T-cell (primary cell): ENCODE data around the gene ALDH18A1. TPM values are rescaled to one million over a fixed set of nuclear protein-coding genes. Genes with fewer than 3 reads are reported as not detected.

Experiments used
- ATAC-seq, 4 experiments: fragments of 200-7000 bp in 3 of 4; fragments of 150-1000 bp in 1 of 4; cut with Tn5 transposase; replicated peaks in 1 of 4; 1 replicate in 3 of 4; 2 replicates in 1 of 4; pipeline ENCODE4 v1.10.0; 2021; ENCODE audit warnings: moderate library complexity in 3 of 4, mild to moderate bottlenecking in 2 of 4, moderate number of reproducible peaks in 1 of 4
- CTCF ChIA-PET, 2 donors: fragments of 300-600 bp; sonication (Branson Sonifier 250); formaldehyde crosslinking; loops; one replicate each; lab custom pipeline; 2022; ENCODE audit warnings: antibody characterized with exemption in 2 of 2; lab: Charles Lee
- POLR2A ChIA-PET, 2 donors: fragments of 300-600 bp; sonication (Branson Sonifier 250); formaldehyde crosslinking; loops; one replicate each; lab custom pipeline; 2022; ENCODE audit warnings: antibody characterized with exemption in 2 of 2; lab: Charles Lee
- DNase-seq, 35 experiments: peaks; one replicate each; pipeline versions ENCODE4 v3.0.0 to v3.0.0-alpha.2; 2013 to 2023
- H3K27ac ChIP-seq: one replicate; pipeline ENCODE4 v1.5.1; 2013; ENCODE audit warnings: low read length
- H3K27me3 ChIP-seq, 2 experiments: replicated peaks in 1 of 2; 1 replicate in 1 of 2; 2 replicates in 1 of 2; pipeline versions ENCODE4 v1.6.1 to v1.7.0; 2013; ENCODE audit warnings: low read length in 1 of 2, mixed read lengths in 1 of 2; ENCODE audit not compliant: control insufficient read depth in 2 of 2, insufficient read depth in 2 of 2; ENCODE audit errors: extremely low read depth in 1 of 2
- H3K36me3 ChIP-seq, 2 donors: 1 replicate in 1 of 2; 2 replicates in 1 of 2; pipeline versions ENCODE4 v1.6.1 to v1.7.0; 2013; ENCODE audit warnings: low read length in 1 of 2; ENCODE audit not compliant: control insufficient read depth in 2 of 2, insufficient read depth in 1 of 2; ENCODE audit errors: extremely low read depth in 1 of 2
- H3K4me1 ChIP-seq, 2 experiments: 1 replicate in 1 of 2; 2 replicates in 1 of 2; pipeline versions ENCODE4 v1.6.1 to v1.7.0; 2013; ENCODE audit warnings: low read length in 2 of 2, mixed read lengths in 1 of 2; ENCODE audit not compliant: insufficient read depth in 2 of 2, control insufficient read depth in 1 of 2; ENCODE audit errors: extremely low read depth in 1 of 2
- H3K4me3 ChIP-seq, 2 donors: 1 replicate in 1 of 2; 2 replicates in 1 of 2; pipeline versions ENCODE4 v1.5.1 to v1.7.0; 2013; ENCODE audit warnings: mild to moderate bottlenecking in 2 of 2, low read length in 1 of 2, moderate library complexity in 1 of 2; ENCODE audit not compliant: control insufficient read depth in 1 of 2; ENCODE audit errors: extremely low read depth in 1 of 2
- H3K9me3 ChIP-seq: 2 replicates; pipeline ENCODE4 v1.7.0; 2013
- H3K27ac Mint-ChIP-seq, 2 donors: one replicate each; pipeline ENCODE4 v1.8.0; 2020 to 2021; ENCODE audit warnings: mild to moderate bottlenecking in 2 of 2, mixed read lengths in 2 of 2
- H3K27me3 Mint-ChIP-seq, 2 donors: one replicate each; pipeline ENCODE4 v1.8.0; 2021 to 2022; ENCODE audit warnings: mixed read lengths in 2 of 2
- H3K36me3 Mint-ChIP-seq: one replicate; pipeline ENCODE4 v1.8.0; 2021; ENCODE audit warnings: mixed read lengths
- H3K4me1 Mint-ChIP-seq, 3 donors: one replicate each; pipeline ENCODE4 v1.8.0; 2020 to 2022; ENCODE audit warnings: mixed read lengths in 3 of 3, mild to moderate bottlenecking in 1 of 3
- H3K4me3 Mint-ChIP-seq, 3 donors: one replicate each; pipeline ENCODE4 v1.8.0; 2020 to 2022; ENCODE audit warnings: mild to moderate bottlenecking in 3 of 3, mixed read lengths in 3 of 3, moderate library complexity in 3 of 3
- H3K9me3 Mint-ChIP-seq, 3 donors: one replicate each; pipeline ENCODE4 v1.8.0; 2020 to 2022; ENCODE audit warnings: mixed read lengths in 3 of 3
- WGBS: methylation state at CpG from one replicate; pipeline ENCODE4 v1.1.5; 2013; ENCODE audit warnings: missing lambda C conversion rate; ENCODE audit not compliant: insufficient coverage; 5-methylcytosine and 5-hydroxymethylcytosine counted together
- total RNA-seq, 35 experiments: library from RNA in 6 of 35; stranded (reverse) in 6 of 35; fragments of 120-200 nt in 1 of 35; gene quantifications; one replicate each; pipeline versions ENCODE4 v1.2.1 to v1.2.4 and lab custom pipeline; 2013 to 2026

The ALDH18A1 gene
- total RNA-seq, 5 donors from 2014 or later (not counting 1 experiment from before 2014, with no cell fraction given), result 24.7 to 32.7 (median 28.4) TPM

DNA sequence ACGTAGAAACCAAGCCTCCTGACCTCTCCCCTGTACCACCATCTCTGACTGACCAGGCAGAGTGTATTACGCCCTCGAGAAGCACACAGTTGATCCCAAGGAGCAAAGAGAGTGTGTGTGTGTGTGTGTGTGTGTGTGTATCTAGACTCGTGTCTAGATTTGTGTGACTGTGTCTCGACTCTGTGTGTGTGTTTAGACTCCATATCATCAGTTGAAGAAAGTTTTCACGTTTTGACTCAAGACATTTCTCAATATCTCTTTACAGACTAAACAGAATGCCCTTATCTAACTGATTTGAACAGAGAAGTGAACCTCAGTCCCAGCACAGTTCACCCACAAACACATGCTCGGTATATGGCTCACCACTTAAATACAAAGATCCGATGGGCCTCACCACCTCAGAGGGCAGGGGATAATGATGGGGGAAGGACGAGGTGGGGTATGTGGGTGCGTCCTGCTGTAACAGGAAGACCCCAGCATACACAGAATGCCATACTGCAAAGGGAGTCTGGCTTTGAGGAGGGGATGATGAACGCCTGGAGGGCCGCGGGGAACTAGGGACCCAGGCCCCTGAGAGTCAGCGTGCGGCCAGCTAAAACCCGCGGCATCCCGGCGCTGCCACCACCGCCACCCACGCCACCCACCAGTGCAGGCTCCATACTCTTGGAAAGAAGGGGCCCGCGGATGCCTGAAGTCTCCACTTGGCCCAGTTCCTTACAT, 780 bp downstream of the ALDH18A1 start:
- DNase-seq, result peak in 10 of 35 experiments; percentile 1 to 30 (median 4)

DNA sequence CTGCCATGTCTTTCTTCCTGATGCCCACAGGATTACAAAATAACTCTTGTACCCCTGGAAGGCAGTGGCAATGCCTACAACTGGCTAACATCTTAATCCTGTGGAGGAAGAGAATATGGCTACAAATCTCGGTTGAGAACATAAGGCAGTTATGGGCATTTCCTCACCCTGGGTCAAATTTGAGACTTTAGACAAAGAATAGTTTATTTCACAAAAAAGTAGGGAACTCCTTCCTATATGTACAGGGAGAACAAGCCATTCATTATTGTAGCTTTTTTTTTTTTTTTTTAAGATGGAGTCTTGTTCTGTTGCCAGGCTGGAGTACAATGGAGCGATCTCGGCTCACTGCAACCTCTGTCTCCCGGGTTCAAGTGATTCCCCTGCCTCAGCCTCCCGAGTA, 2.6 kb downstream of the ALDH18A1 start:
- Histone ChIP-seq H3K27me3 (no peaks in the 10 kb centered on the region), H3K36me3 (peaks cover 0 to 20% of the 10 kb centered on the region in 2 donors), H3K4me3 (no peak overlapping the region), H3K9me3 (no peaks in the 10 kb centered on the region), H3K4me1 (peaks cover 8 to 13% of the 10 kb centered on the region in 2 experiments), H3K27ac (no peak overlapping the region)
- DNase-seq (no peak), ATAC-seq (no peak)
- POLR2A ChIA-PET, result interaction anchor here in 1 of 2 donors (0.5 to 0.6 kb wide), 2 partner anchors 19 to 1289 kb away, joined by 3 to 4 read pairs; no protein-coding TSS in a partner anchor
- Mint-ChIP-seq H3K36me3 (peaks cover 41% of the 10 kb centered on the region), H3K27ac (no peak overlapping the region), H3K27me3 (no peaks in the 10 kb centered on the region), H3K9me3 (peaks cover 5 to 9% (median 7%) of the 10 kb centered on the region in 3 donors), H3K4me3 (no peak overlapping the region), H3K4me1 (peaks cover 29 to 36% (median 31%) of the 10 kb centered on the region in 3 donors)
- WGBS, result 100% methylated on average over 1 of the region's 5 CpGs
- CTCF ChIA-PET, result interaction anchor here (0.7 to 4.8 kb wide), 2 partner anchors 40 to 1547 kb away, joined by 3 to 35 read pairs; partner anchors contain the start of gene TCTN3 (in 1 of the 2)

More for the DNA sequence above, 780 bp downstream of the ALDH18A1 start:
- ChIA-PET CTCF (interaction anchor here in 1 of 2 donors (1.3 to 4.8 kb wide), 3 partner anchors 9 to 38 kb away, joined by 3 to 35 read pairs (median 5); partner anchors contain the start of gene TCTN3), POLR2A (no interaction called here)
- Histone ChIP-seq H3K9me3 (no peaks in the 10 kb centered on the region), H3K36me3 (peaks cover 0 to 14% of the 10 kb centered on the region in 2 donors), H3K4me3 (peak overlapping the region; percentile 78 to 81), H3K4me1 (peaks cover 8 to 13% of the 10 kb centered on the region in 2 experiments), H3K27ac (peak overlapping the region; percentile 11), H3K27me3 (no peaks in the 10 kb centered on the region)
- Mint-ChIP-seq H3K9me3 (peaks cover 5 to 9% (median 7%) of the 10 kb centered on the region in 3 donors), H3K36me3 (peaks cover 29% of the 10 kb centered on the region), H3K4me3 (peak overlapping the region; percentile 97 to 99 (median 99)), H3K27me3 (no peaks in the 10 kb centered on the region), H3K4me1 (peaks cover 29 to 30% (median 29%) of the 10 kb centered on the region in 3 donors), H3K27ac (peak overlapping the region; percentile 1 to 54)
- ATAC-seq, result peak in 3 of 4 experiments; percentile 1 to 5 (median 2)
- WGBS, result 0% methylated on average over 14 of the region's 23 CpGs

DNA sequence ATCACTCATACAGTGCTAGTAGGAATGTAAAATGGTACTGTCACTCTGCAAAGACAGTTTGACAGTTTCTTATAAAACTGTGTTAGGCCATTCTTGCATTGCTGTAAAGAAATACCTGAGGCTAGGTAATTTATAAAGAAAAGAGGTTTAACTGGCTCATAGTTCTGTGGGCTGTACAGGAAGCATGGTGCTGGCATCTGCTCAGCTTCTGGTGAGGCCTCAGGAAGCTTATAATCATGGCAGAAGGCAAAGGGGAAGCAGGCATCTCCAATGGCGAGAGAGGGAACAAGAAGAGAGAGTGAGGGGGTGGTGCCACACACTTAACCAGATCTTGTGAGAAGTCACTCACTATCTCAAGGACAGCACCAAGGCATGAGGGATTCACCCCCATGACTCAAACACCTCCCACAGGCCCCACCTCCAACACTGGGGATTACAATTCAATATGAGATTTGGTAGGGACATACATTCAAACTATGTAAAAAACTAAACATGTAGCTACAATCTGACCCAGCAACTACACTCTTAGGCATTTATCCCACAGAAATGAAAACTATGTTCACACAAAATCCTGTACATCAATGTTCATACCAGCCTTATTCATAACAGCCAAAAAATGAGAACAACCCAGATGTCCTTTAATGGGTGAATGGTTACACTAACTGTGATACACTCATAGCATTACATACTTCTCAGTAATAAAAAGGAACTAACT, 5.0 kb downstream of the ALDH18A1 start:
- no peaks in the 10 kb centered on the region for H3K27me3 Mint-ChIP-seq
- ChIA-PET CTCF (interaction anchor here in 1 of 2 donors (1.2 to 1.3 kb wide), 2 partner anchors 42 kb away, joined by 3 to 4 read pairs; partner anchors contain the start of gene TCTN3), POLR2A (no interaction called here)
- H3K4me3 Mint-ChIP-seq, result no peak overlapping the region
- Histone ChIP-seq H3K4me3 (no peak overlapping the region), H3K27me3 (no peaks in the 10 kb centered on the region), H3K9me3 (no peaks in the 10 kb centered on the region), H3K27ac (no peak overlapping the region), H3K4me1 (peaks cover 5% of the 10 kb centered on the region in 2 experiments), H3K36me3 (peaks cover under 1 to 38% of the 10 kb centered on the region in 2 donors)
- H3K36me3 Mint-ChIP-seq, result peaks cover 64% of the 10 kb centered on the region
- ATAC-seq (no peak), DNase-seq (no peak)
- peaks cover 22 to 32% (median 30%) of the 10 kb centered on the region in 3 donors for H3K4me1 Mint-ChIP-seq
- no peak overlapping the region for H3K27ac Mint-ChIP-seq
- H3K9me3 Mint-ChIP-seq, result peaks cover 5 to 9% (median 7%) of the 10 kb centered on the region in 3 donors
- WGBS, result no CpG with 5 or more reads among the region's 1 CpG

DNA sequence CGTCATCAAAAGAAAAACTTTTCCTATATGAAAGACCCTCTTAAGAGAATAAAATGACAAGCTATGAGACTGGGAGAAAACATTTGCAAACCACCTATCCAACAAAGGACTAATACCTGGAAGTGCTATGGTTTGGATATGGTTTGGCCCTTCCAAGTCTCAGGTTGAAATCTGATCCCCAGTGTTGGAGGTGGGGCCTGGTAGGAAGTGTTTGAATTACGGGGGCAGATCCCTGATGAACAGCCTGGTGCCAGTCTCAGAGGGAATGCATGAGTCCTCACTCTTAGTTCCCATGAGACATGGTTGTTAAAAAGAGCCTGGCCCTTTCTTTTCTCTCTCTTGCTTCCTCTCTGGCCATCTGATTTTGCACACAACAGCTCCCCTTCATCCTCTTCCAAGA, 6.3 kb downstream of the ALDH18A1 start:
- Histone ChIP-seq H3K4me3 (no peak overlapping the region), H3K27me3 (no peaks in the 10 kb centered on the region), H3K9me3 (no peaks in the 10 kb centered on the region), H3K4me1 (no peaks in the 10 kb centered on the region), H3K36me3 (peaks cover 8 to 43% of the 10 kb centered on the region in 2 donors), H3K27ac (no peak overlapping the region)
- Mint-ChIP-seq H3K27ac (no peak overlapping the region), H3K9me3 (peaks cover 5 to 9% (median 7%) of the 10 kb centered on the region in 3 donors), H3K4me1 (peaks cover 15 to 23% (median 22%) of the 10 kb centered on the region in 3 donors), H3K36me3 (peaks cover 73% of the 10 kb centered on the region), H3K27me3 (no peaks in the 10 kb centered on the region), H3K4me3 (no peak overlapping the region)
- ChIA-PET POLR2A (no interaction called here), CTCF (interaction anchor here (0.6 to 1.2 kb wide), 3 partner anchors 43 to 1387 kb away, joined by 3 read pairs; partner anchors contain the start of gene TCTN3 (in 1 of the 2))
- WGBS, result no CpG with 5 or more reads among the region's 2 CpGs
- ATAC-seq (no peak), DNase-seq (no peak)

DNA sequence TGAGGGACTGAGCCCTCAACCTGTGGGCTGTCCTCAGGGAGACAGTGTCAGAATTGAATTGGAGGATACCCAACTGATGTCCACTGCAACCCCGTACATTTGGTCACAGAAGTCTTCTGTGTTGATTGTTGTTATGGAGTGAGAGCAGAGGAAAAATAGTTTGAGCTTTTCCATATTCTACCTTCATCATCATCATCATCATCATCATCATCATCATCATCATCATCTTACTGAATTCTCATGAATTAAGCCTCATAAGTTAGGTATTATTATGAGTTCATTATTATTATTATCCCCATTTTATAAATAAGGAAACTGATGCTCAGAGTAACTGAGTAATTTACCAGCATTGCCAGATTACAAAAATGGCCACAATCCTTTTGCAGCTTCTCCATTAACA, 8.4 kb downstream of the ALDH18A1 start:
- Histone ChIP-seq H3K27ac (no peak overlapping the region), H3K9me3 (no peaks in the 10 kb centered on the region), H3K4me3 (no peak overlapping the region), H3K27me3 (no peaks in the 10 kb centered on the region), H3K4me1 (no peaks in the 10 kb centered on the region), H3K36me3 (peaks cover 8 to 45% of the 10 kb centered on the region in 2 donors)
- peaks cover 5 to 9% (median 7%) of the 10 kb centered on the region in 3 donors for H3K9me3 Mint-ChIP-seq
- CTCF ChIA-PET, result no interaction called here
- peaks cover 73% of the 10 kb centered on the region for H3K36me3 Mint-ChIP-seq
- no peak for DNase-seq
- H3K27me3 Mint-ChIP-seq, result no peaks in the 10 kb centered on the region
- H3K4me3 Mint-ChIP-seq, result no peak overlapping the region
- no peak for ATAC-seq
- no CpG with 5 or more reads among the region's 1 CpG for WGBS
- POLR2A ChIA-PET, result interaction anchor here in 1 of 2 donors (0.6 kb wide), 1 partner anchor 46 kb away, joined by 3 read pairs; the partner anchor contains the start of gene TCTN3
- no peak overlapping the region for H3K27ac Mint-ChIP-seq
- peaks cover 0 to 13% (median 9%) of the 10 kb centered on the region in 3 donors for H3K4me1 Mint-ChIP-seq

DNA sequence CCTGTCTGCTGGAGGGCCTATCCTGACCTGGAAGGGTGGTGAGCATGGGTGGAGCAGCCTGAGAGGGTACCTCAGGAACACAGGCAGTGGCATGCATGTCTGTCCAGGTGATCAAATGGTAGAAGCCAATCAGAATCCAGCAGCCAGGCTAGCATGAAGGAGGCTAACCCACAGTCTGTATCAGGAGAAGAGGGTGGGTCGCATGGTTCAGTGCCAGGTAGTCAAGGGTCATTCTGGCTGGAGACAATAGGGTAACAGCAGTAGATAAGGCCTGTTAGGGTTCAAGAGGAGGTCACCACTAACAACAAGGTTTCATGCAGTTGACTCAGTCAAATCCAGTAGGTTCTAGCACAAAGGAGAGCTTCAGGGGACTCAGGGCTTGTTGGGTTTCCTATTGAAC, 10.4 kb downstream of the ALDH18A1 start:
- H3K4me1 ChIP-seq, result no peaks in the 10 kb centered on the region
- H3K27me3 ChIP-seq, result no peaks in the 10 kb centered on the region
- peaks cover 0 to 8% (median 8%) of the 10 kb centered on the region in 3 donors for H3K4me1 Mint-ChIP-seq
- no peaks in the 10 kb centered on the region for H3K27me3 Mint-ChIP-seq
- no peak overlapping the region for H3K4me3 ChIP-seq
- H3K9me3 ChIP-seq, result no peaks in the 10 kb centered on the region
- H3K4me3 Mint-ChIP-seq, result no peak overlapping the region
- H3K36me3 ChIP-seq, result peaks cover 8 to 48% of the 10 kb centered on the region in 2 donors
- ATAC-seq (no peak), DNase-seq (no peak)
- ChIA-PET CTCF (no interaction called here), POLR2A (no interaction called here)
- no peak overlapping the region for H3K27ac Mint-ChIP-seq
- H3K36me3 Mint-ChIP-seq, result peaks cover 71% of the 10 kb centered on the region
- 92% methylated on average over 1 of the region's 1 CpG for WGBS
- no peak overlapping the region for H3K27ac ChIP-seq
- H3K9me3 Mint-ChIP-seq, result peaks cover 0 to 1% (median 0%) of the 10 kb centered on the region in 3 donors
